Panc1 (cell line): Measurements from ENCODE around the gene TOM1.

Experiments
- TCF7L2 ChIP-seq: IDR thresholded peaks from 2 replicates; pipeline ENCODE4 v1.6.1; 2011; ENCODE audit warnings: mild to moderate bottlenecking, low read depth, low read length, inconsistent platforms
- TF ChIP-seq, protein P1 (sequence below): fragments of 450-650 bp; IDR thresholded peaks from 2 replicates; pipeline ENCODE4 v1.5.1; 2017; ENCODE audit warnings: mild to moderate bottlenecking

DNA sequence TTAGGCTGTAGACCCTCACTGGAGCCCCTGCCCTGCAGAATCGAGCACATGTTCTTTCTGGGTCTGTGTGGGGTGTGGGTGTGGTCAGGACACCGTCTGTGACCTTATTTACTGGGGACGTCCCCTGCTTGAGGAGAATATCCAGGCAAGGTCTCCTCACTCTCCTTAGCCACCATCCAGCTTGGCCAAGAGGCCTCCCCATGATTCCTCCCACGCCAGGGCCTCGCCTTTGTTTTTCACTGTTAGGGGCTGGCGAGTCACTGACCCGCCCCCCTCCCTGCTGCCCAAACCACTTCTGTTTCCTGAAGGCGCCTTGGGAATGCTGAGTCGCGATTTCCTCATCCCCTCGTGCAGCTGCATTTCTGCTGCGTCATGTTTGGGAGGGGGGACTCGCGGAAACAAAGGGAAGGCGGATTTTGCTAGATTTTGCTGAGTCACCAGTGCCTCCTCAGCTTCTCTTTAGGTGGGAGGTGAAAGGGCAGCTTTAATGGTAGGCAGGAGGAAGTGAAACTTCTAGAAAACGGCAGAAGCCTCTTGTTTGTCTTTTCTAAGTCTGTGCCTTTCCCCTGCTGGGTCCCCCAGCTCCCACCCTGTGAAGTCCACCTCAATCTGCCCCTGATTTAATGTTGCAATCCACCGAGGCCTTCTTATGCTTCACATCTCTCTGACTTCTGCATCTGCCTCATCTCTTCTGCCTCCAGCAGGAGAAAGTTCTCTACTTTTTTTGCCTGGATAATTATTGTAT is 77.2 kb downstream of the TOM1 start:
- TF ChIP-seq, protein P1, sequence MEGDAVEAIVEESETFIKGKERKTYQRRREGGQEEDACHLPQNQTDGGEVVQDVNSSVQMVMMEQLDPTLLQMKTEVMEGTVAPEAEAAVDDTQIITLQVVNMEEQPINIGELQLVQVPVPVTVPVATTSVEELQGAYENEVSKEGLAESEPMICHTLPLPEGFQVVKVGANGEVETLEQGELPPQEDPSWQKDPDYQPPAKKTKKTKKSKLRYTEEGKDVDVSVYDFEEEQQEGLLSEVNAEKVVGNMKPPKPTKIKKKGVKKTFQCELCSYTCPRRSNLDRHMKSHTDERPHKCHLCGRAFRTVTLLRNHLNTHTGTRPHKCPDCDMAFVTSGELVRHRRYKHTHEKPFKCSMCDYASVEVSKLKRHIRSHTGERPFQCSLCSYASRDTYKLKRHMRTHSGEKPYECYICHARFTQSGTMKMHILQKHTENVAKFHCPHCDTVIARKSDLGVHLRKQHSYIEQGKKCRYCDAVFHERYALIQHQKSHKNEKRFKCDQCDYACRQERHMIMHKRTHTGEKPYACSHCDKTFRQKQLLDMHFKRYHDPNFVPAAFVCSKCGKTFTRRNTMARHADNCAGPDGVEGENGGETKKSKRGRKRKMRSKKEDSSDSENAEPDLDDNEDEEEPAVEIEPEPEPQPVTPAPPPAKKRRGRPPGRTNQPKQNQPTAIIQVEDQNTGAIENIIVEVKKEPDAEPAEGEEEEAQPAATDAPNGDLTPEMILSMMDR: no peak
- TF ChIP-seq TCF7L2: no peak
